IMR-90 (cell line): ENCODE measurements around the gene PPIB. TPM values are rescaled to one million over a fixed set of nuclear protein-coding genes. Genes with fewer than 3 reads are reported as not detected.

Source experiments
- ATAC-seq: fragments of 200-7000 bp; cut with Tn5 transposase; 2 replicates; pipeline ENCODE4 v1.9.1; 2020; ENCODE audit warnings: low read depth, mild to moderate bottlenecking, moderate library complexity
- BruUV-seq: library from RNA; stranded (reverse); fragments of 400-500 nt; replicated peaks from 2 replicates; lab custom pipeline; 2021; lab: Mats Ljungman, UMichigan
- CTCF ChIA-PET: fragments of 300-600 bp; formaldehyde crosslinking; extraction: SDS; loops from one replicate; lab custom pipeline; 2021; ENCODE audit warnings: antibody characterized with exemption; lab: Yijun Ruan, JAX
- POLR2A ChIA-PET: fragments of 300-600 bp; sonication (Branson Sonifier 250); formaldehyde crosslinking; loops from one replicate; lab custom pipeline; 2022; ENCODE audit warnings: antibody characterized with exemption; ENCODE audit not compliant: unreplicated experiment; lab: Charles Lee
- DNase-seq: peaks from one replicate; pipeline ENCODE4 v3.0.0; 2013
- H2AFZ ChIP-seq: replicated peaks from 2 replicates; pipeline ENCODE3; 2013; ENCODE audit warnings: low read length, mild to moderate bottlenecking; ENCODE audit not compliant: poor library complexity
- H2AK5ac ChIP-seq: 2 replicates; pipeline ENCODE4 v1.6.1; 2013; ENCODE audit warnings: low read depth, low read length, inconsistent platforms
- H2AK9ac ChIP-seq: replicated peaks from 2 replicates; pipeline ENCODE3; 2013; ENCODE audit warnings: mild to moderate bottlenecking, low read depth, low read length, moderate library complexity; ENCODE audit not compliant: poor library complexity
- H2BK120ac ChIP-seq: 2 replicates; pipeline ENCODE4 v1.6.1; 2013; ENCODE audit warnings: low read depth, low read length, inconsistent platforms
- H2BK15ac ChIP-seq: 3 replicates; pipeline ENCODE4 v1.6.1; 2013; ENCODE audit warnings: low read depth, low read length, inconsistent platforms
- H2BK20ac ChIP-seq: 2 replicates; pipeline ENCODE4 v1.6.1; 2013; ENCODE audit warnings: low read depth, mild to moderate bottlenecking, inconsistent platforms, low read length, moderate library complexity
- H2BK5ac ChIP-seq: 2 replicates; pipeline ENCODE4 v1.6.1; 2013; ENCODE audit warnings: mild to moderate bottlenecking, low read depth, low read length, inconsistent platforms; ENCODE audit not compliant: poor library complexity, severe bottlenecking
- H3K14ac ChIP-seq: replicated peaks from 2 replicates; pipeline ENCODE4 v1.6.1; 2013; ENCODE audit warnings: low read depth, low read length, inconsistent platforms
- H3K18ac ChIP-seq: 2 replicates; pipeline ENCODE4 v1.6.1; 2013; ENCODE audit warnings: low read depth, low read length, control low read depth
- H3K23ac ChIP-seq: 2 replicates; pipeline ENCODE4 v1.6.1; 2013; ENCODE audit warnings: low read depth, low read length, inconsistent platforms
- H3K27ac ChIP-seq: 2 replicates; pipeline ENCODE4 v1.5.1; 2013; ENCODE audit warnings: mild to moderate bottlenecking, control low read depth, low read length; ENCODE audit not compliant: insufficient read depth
- H3K27me3 ChIP-seq: 2 replicates; pipeline ENCODE4 v1.6.1; 2013; ENCODE audit warnings: low read length; ENCODE audit not compliant: control insufficient read depth, insufficient read depth
- H3K36me3 ChIP-seq: 2 replicates; pipeline ENCODE4 v1.6.1; 2013; ENCODE audit warnings: low read length, mixed read lengths; ENCODE audit not compliant: control insufficient read depth, insufficient read depth
- H3K4ac ChIP-seq: 2 replicates; pipeline ENCODE4 v1.6.1; 2013; ENCODE audit warnings: low read depth, low read length, inconsistent platforms
- H3K4me1 ChIP-seq: 2 replicates; pipeline ENCODE4 v1.6.1; 2013; ENCODE audit warnings: low read length, mixed read lengths; ENCODE audit not compliant: control insufficient read depth, insufficient read depth
- H3K4me2 ChIP-seq: 2 replicates; pipeline ENCODE4 v1.6.1; 2013; ENCODE audit warnings: low read depth, mild to moderate bottlenecking, control low read depth, low read length, moderate library complexity
- H3K4me3 ChIP-seq: 2 replicates; pipeline ENCODE4 v1.5.1; 2013; ENCODE audit warnings: low read depth, mild to moderate bottlenecking, control low read depth, low read length, moderate library complexity; ENCODE audit not compliant: insufficient read depth
- H3K56ac ChIP-seq: 2 replicates; pipeline ENCODE4 v1.6.1; 2013; ENCODE audit warnings: low read length, inconsistent platforms; ENCODE audit not compliant: insufficient read depth; ENCODE audit errors: extremely low read depth
- H3K79me1 ChIP-seq, 2 experiments: 2 replicates each; pipeline ENCODE4 v1.6.1; 2013; ENCODE audit warnings: low read length in 2 of 2, inconsistent platforms in 1 of 2, low read depth in 1 of 2
- H3K9ac ChIP-seq: 2 replicates; pipeline ENCODE4 v1.6.1; 2013; ENCODE audit warnings: low read depth, low read length, control low read depth
- H3K9me1 ChIP-seq: 2 replicates; pipeline ENCODE4 v1.6.1; 2013; ENCODE audit warnings: low read length, inconsistent platforms; ENCODE audit not compliant: insufficient read depth
- H3K9me3 ChIP-seq: 2 replicates; pipeline ENCODE4 v1.6.1; 2013; ENCODE audit warnings: low read length; ENCODE audit not compliant: control insufficient read depth, insufficient read depth
- H4K20me1 ChIP-seq: 2 replicates; pipeline ENCODE4 v1.6.1; 2013; ENCODE audit warnings: low read length, inconsistent platforms; ENCODE audit not compliant: insufficient read depth
- H4K5ac ChIP-seq: 2 replicates; pipeline ENCODE4 v1.6.1; 2013; ENCODE audit warnings: mild to moderate bottlenecking, low read depth, low read length, control low read depth
- H4K8ac ChIP-seq, 2 experiments: 2 replicates each; pipeline ENCODE4 v1.6.1; 2013; ENCODE audit warnings: low read depth in 2 of 2, low read length in 2 of 2, control low read depth in 1 of 2, inconsistent platforms in 1 of 2
- H4K91ac ChIP-seq: 2 replicates; pipeline ENCODE4 v1.6.1; 2013; ENCODE audit warnings: low read depth, low read length, inconsistent platforms; ENCODE audit not compliant: insufficient read depth
- BHLHE40 ChIP-seq: fragments of 150-350 bp; IDR thresholded peaks from 2 replicates; pipeline ENCODE4 v1.6.1; 2016; ENCODE audit warnings: mild to moderate bottlenecking, low read depth, low read length
- MAFK ChIP-seq: IDR thresholded peaks from 2 replicates; pipeline ENCODE4 v1.6.1; 2012; ENCODE audit warnings: low read depth, low read length, improper control_type of control experiment
- MAZ ChIP-seq: IDR thresholded peaks from 2 replicates; pipeline ENCODE4 v1.6.1; 2012; ENCODE audit warnings: low read depth, mild to moderate bottlenecking, low read length, improper control_type of control experiment, moderate library complexity, borderline replicate concordance
- MXI1 ChIP-seq: IDR thresholded peaks from 2 replicates; pipeline ENCODE4 v1.6.1; 2012; ENCODE audit warnings: low read depth, mild to moderate bottlenecking, low read length, moderate library complexity, borderline replicate concordance
- POLR2A ChIP-seq: IDR thresholded peaks from 2 replicates; pipeline ENCODE4 v1.6.1; 2012; ENCODE audit warnings: mild to moderate bottlenecking, low read depth, low read length
- RAD21 ChIP-seq: IDR thresholded peaks from 2 replicates; pipeline ENCODE4 v1.6.1; 2012; ENCODE audit warnings: low read length, improper control_type of control experiment
- RFX5 ChIP-seq: IDR thresholded peaks from 2 replicates; pipeline ENCODE4 v1.8.0; 2012; ENCODE audit warnings: low read depth, mild to moderate bottlenecking, low read length, moderate library complexity
- WGBS, 2 experiments: methylation state at CpG; one replicate each; pipeline versions ENCODE4 v1.1.5 to v1.1.7; 2013; ENCODE audit warnings: missing lambda C conversion rate in 2 of 2; ENCODE audit not compliant: insufficient read length in 1 of 2; ENCODE audit errors: extremely low coverage in 2 of 2; 5-methylcytosine and 5-hydroxymethylcytosine counted together
- dilution Hi-C: fragments of 300-500 bp; cut with HindIII; formaldehyde crosslinking; loops from one replicate; pipeline ENCODE4 v1.14.3; 2018; ENCODE audit warnings: low sequenced_read_pairs; ENCODE audit not compliant: unreplicated experiment
- in situ Hi-C: fragments of 300-500 bp; cut with MboI; formaldehyde crosslinking; loops from 3 replicates; pipeline ENCODE4 v1.14.3; 2019; ENCODE audit warnings: low sequenced_read_pairs, inconsistent platforms, mixed read lengths
- intact Hi-C: fragments of 100-400 bp; cut with micrococcal nuclease; formaldehyde crosslinking; loops from 2 replicates; pipeline ENCODE4 v1.10.0; 2022
- polyA plus RNA-seq, 3 experiments: library from polyadenylated mRNA; depleted of rRNA; stranded (reverse); fragments of >200 nt; gene quantifications; 2 replicates each; pipeline ENCODE4 v1.2.3, GENCODE V29; 2012; ENCODE audit warnings: low replicate concordance in 1 of 3
- total RNA-seq: library from RNA; depleted of rRNA; stranded (reverse); fragments of >200 nt; gene quantifications from 2 replicates; pipeline ENCODE4 v1.2.3, GENCODE V29; 2012
- TF ChIP-seq, protein P1 (sequence below): conservative IDR thresholded peaks from 2 replicates; pipeline ENCODE4 v1.5.1; 2012; ENCODE audit warnings: mild to moderate bottlenecking, low read depth, low read length, improper control_type of control experiment

Gene PPIB
- total and polyA plus RNA-seq, 2 of the 4 experiments (the other 2 are of a cell fraction), result 1,358 to 1,682 TPM

- Histone ChIP-seq H3K9me3 (no peaks in the 10 kb centered on the region), H3K23ac (no peak overlapping the region), H3K14ac (no peak overlapping the region), H3K36me3 (peaks cover 11% of the 10 kb centered on the region), H3K18ac (no peak overlapping the region), H2AK9ac (no peak overlapping the region), H3K9ac (no peak overlapping the region), H2AK5ac (no peak overlapping the region), H2BK20ac (no peak overlapping the region), H4K8ac (no peak overlapping the region), H4K91ac (no peak overlapping the region), H2BK15ac (no peak overlapping the region), H3K4me1 (peaks cover 5% of the 10 kb centered on the region), H3K4ac (no peak overlapping the region), H3K9me1 (peaks cover 11% of the 10 kb centered on the region), H3K56ac (no peak overlapping the region), H2AFZ (no peak overlapping the region), H3K27me3 (no peaks in the 10 kb centered on the region), H3K27ac (no peak overlapping the region), H3K79me1 (peaks cover 0 to 9% of the 10 kb centered on the region in 2 experiments; a peak in 3 of 4 replicates), H3K4me2 (no peak overlapping the region), H4K20me1 (peaks cover 5% of the 10 kb centered on the region; the same call in 1 of the 2 replicates), H4K5ac (no peak overlapping the region), H3K4me3 (no peak overlapping the region), H2BK5ac (no peak overlapping the region), H2BK120ac (no peak overlapping the region)
- in situ Hi-C loops, result no loop called here
- dilution Hi-C loops, result no loop called here
- ChIA-PET CTCF (interaction anchor here (0.6 to 1.2 kb wide), 2 partner anchors 16 to 61 kb away, joined by 3 read pairs; no protein-coding TSS in a partner anchor), POLR2A (no interaction called here)
- DNase-seq (peak; percentile 35), ATAC-seq (no peak)
- no TSS peak for BruUV-seq
- no CpG with 5 or more reads among the region's 5 CpGs for WGBS, 2 experiments
- intact Hi-C loops, result no loop called here
- TF ChIP-seq BHLHE40 (peak; percentile 14; the same call in 1 of the 2 replicates), MAZ (no peak), RFX5 (no peak), RAD21 (no peak), MXI1 (no peak), MAFK (peak; percentile 91), POLR2A (no peak)
- TF ChIP-seq, protein P1, sequence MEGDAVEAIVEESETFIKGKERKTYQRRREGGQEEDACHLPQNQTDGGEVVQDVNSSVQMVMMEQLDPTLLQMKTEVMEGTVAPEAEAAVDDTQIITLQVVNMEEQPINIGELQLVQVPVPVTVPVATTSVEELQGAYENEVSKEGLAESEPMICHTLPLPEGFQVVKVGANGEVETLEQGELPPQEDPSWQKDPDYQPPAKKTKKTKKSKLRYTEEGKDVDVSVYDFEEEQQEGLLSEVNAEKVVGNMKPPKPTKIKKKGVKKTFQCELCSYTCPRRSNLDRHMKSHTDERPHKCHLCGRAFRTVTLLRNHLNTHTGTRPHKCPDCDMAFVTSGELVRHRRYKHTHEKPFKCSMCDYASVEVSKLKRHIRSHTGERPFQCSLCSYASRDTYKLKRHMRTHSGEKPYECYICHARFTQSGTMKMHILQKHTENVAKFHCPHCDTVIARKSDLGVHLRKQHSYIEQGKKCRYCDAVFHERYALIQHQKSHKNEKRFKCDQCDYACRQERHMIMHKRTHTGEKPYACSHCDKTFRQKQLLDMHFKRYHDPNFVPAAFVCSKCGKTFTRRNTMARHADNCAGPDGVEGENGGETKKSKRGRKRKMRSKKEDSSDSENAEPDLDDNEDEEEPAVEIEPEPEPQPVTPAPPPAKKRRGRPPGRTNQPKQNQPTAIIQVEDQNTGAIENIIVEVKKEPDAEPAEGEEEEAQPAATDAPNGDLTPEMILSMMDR, result no peak
Observed at GRCh38 chr15:64166102-64166890, 3.5 kb upstream of the PPIB start.
